SK-N-SH (cell line): ENCODE results near the gene INTS1. TPM values are rescaled to one million over a fixed set of nuclear protein-coding genes. Genes with fewer than 3 reads are reported as not detected.

Experiments
- CTCF ChIA-PET: fragments of 300-600, 350-600 bp; formaldehyde crosslinking; extraction: SDS; loops from one replicate; lab custom pipeline; 2021; lab: Yijun Ruan, JAX
- POLR2A ChIA-PET: fragments of 350-600 bp; sonication (Branson Sonifier 250); formaldehyde crosslinking; extraction: SDS; loops from one replicate; lab custom pipeline; 2020; ENCODE audit warnings: antibody characterized with exemption, inconsistent platforms; lab: Yijun Ruan, JAX
- DNase-seq: peaks from one replicate; pipeline ENCODE4 v3.0.0; 2012
- H2AFZ ChIP-seq: fragments of 200-600 bp; sonication (generic); 2 replicates; pipeline ENCODE4 v1.8.1; 2016; ENCODE audit warnings: antibody characterized with exemption, mild to moderate bottlenecking, low read depth
- H3F3A ChIP-seq: fragments of 200-600 bp; sonication (generic); replicated peaks from 2 replicates; pipeline ENCODE3; 2016; ENCODE audit warnings: antibody characterized with exemption, mild to moderate bottlenecking; ENCODE audit not compliant: insufficient read depth
- H3K27ac ChIP-seq, 2 experiments: fragments of 200-500 bp in 1 of 2; fragments of 200-600 bp in 1 of 2; sonication (Bioruptor generic) in 1 of 2; sonication (generic), shearing (Covaris generic) in 1 of 2; 2 replicates each; pipeline versions ENCODE4 v1.5.1 to v1.6.1; 2014 to 2016; ENCODE audit warnings: low read depth in 2 of 2, inconsistent platforms in 1 of 2, low read length in 1 of 2, mild to moderate bottlenecking in 1 of 2, mixed read lengths in 1 of 2
- H3K27me3 ChIP-seq: fragments of 200-600 bp; sonication (generic), shearing (Covaris generic); 2 replicates; pipeline ENCODE4 v1.6.1; 2016; ENCODE audit warnings: mixed run types; ENCODE audit not compliant: insufficient read depth
- H3K36me3 ChIP-seq, 2 experiments: fragments of 200-500 bp in 1 of 2; fragments of 200-600 bp in 1 of 2; sonication (Bioruptor generic) in 1 of 2; sonication (generic) in 1 of 2; replicated peaks in 1 of 2; 2 replicates each; pipeline versions ENCODE3 to v1.5.1; 2014 to 2016; ENCODE audit warnings: low read length in 1 of 2, mild to moderate bottlenecking in 1 of 2; ENCODE audit not compliant: insufficient read depth in 2 of 2, control insufficient read depth in 1 of 2
- H3K4me1 ChIP-seq, 2 experiments: fragments of 200-500 bp in 1 of 2; fragments of 200-600 bp in 1 of 2; sonication (Bioruptor generic) in 1 of 2; sonication (generic), shearing (Covaris generic) in 1 of 2; 2 replicates each; pipeline versions ENCODE4 v1.5.1 to v1.6.1; 2014 to 2016; ENCODE audit warnings: low read depth in 1 of 2, low read length in 1 of 2, mixed run types in 1 of 2; ENCODE audit not compliant: insufficient read depth in 2 of 2, control insufficient read depth in 1 of 2
- H3K4me2 ChIP-seq: fragments of 200-600 bp; sonication (generic), shearing (Covaris generic); 2 replicates; pipeline ENCODE4 v1.6.1; 2017; ENCODE audit warnings: mixed run types
- H3K4me3 ChIP-seq, 2 experiments: fragments of 200-500 bp in 1 of 2; fragments of 200-600 bp in 1 of 2; sonication (Bioruptor generic) in 1 of 2; sonication (generic), shearing (Covaris generic) in 1 of 2; 2 replicates each; pipeline versions ENCODE4 v1.5.1 to v1.8.1; 2014 to 2016; ENCODE audit warnings: low read depth in 2 of 2, inconsistent platforms in 1 of 2, low read length in 1 of 2, mild to moderate bottlenecking in 1 of 2, mixed read lengths in 1 of 2, moderate library complexity in 1 of 2
- H3K79me2 ChIP-seq: fragments of 200-600 bp; sonication (generic); 2 replicates; pipeline ENCODE4 v1.8.1; 2017; ENCODE audit warnings: mild to moderate bottlenecking; ENCODE audit not compliant: insufficient read depth
- H3K9ac ChIP-seq: fragments of 200-600 bp; sonication (generic); 2 replicates; pipeline ENCODE4 v1.6.1; 2017; ENCODE audit warnings: mixed run types
- H3K9me2 ChIP-seq: fragments of 200-600 bp; sonication (generic); 2 replicates; pipeline ENCODE4 v1.6.1; 2017; ENCODE audit warnings: mixed run types
- H3K9me3 ChIP-seq: fragments of 200-600 bp; sonication (generic); 2 replicates; pipeline ENCODE4 v1.6.1; 2017; ENCODE audit warnings: mixed run types, mild to moderate bottlenecking, moderate library complexity
- H4K20me1 ChIP-seq: fragments of 200-600 bp; sonication (generic); 2 replicates; pipeline ENCODE4 v1.6.1; 2017; ENCODE audit warnings: mild to moderate bottlenecking, mixed run types; ENCODE audit not compliant: insufficient read depth
- CHD2 ChIP-seq: fragments of 150-350 bp; IDR thresholded peaks from 2 replicates; pipeline ENCODE4 v1.6.1; 2018; ENCODE audit warnings: low read length; ENCODE audit not compliant: partially characterized antibody
- EP300 ChIP-seq, 2 experiments: IDR thresholded peaks; 2 replicates each; pipeline versions ENCODE4 v1.4.0 to v1.6.1; 2012; ENCODE audit warnings: borderline replicate concordance in 1 of 2, low read depth in 1 of 2, low read length in 1 of 2
- FOSL2 ChIP-seq: IDR thresholded peaks from 2 replicates; pipeline ENCODE4 v1.4.0; 2012; ENCODE audit warnings: low read depth, mild to moderate bottlenecking, moderate library complexity, borderline replicate concordance
- FOXM1 ChIP-seq: IDR thresholded peaks from 2 replicates; pipeline ENCODE4 v1.4.0; 2012; ENCODE audit warnings: low read depth, mild to moderate bottlenecking
- MXI1 ChIP-seq: IDR thresholded peaks from 2 replicates; pipeline ENCODE4 v1.6.1; 2012; ENCODE audit warnings: mild to moderate bottlenecking, low read depth, low read length, improper control_type of control experiment
- NFIC ChIP-seq: IDR thresholded peaks from 2 replicates; pipeline ENCODE4 v1.4.0; 2012; ENCODE audit warnings: borderline replicate concordance
- NRF1 ChIP-seq: IDR thresholded peaks from 2 replicates; pipeline ENCODE4 v1.6.1; 2012; ENCODE audit warnings: low read depth, mild to moderate bottlenecking, low read length
- POLR2AphosphoS5 ChIP-seq: IDR thresholded peaks from 2 replicates; pipeline ENCODE4 v1.6.1; 2012; ENCODE audit warnings: low read depth, low read length
- RAD21 ChIP-seq: IDR thresholded peaks from 2 replicates; pipeline ENCODE4 v1.6.1; 2012; ENCODE audit warnings: mild to moderate bottlenecking, low read length
- RFX5 ChIP-seq: IDR thresholded peaks from 2 replicates; pipeline ENCODE4 v1.6.1; 2012; ENCODE audit warnings: mild to moderate bottlenecking, improper control_type of control experiment, low read length
- SIN3A ChIP-seq: IDR thresholded peaks from 2 replicates; pipeline ENCODE4 v1.6.1; 2012; ENCODE audit warnings: low read depth, mild to moderate bottlenecking, low read length, moderate library complexity, borderline replicate concordance
- SMC3 ChIP-seq: IDR thresholded peaks from 2 replicates; pipeline ENCODE4 v1.6.1; 2012; ENCODE audit warnings: low read depth, low read length, improper control_type of control experiment
- TAF1 ChIP-seq: IDR thresholded peaks from 2 replicates; pipeline ENCODE4 v1.6.1; 2012; ENCODE audit warnings: low read depth, mild to moderate bottlenecking, low read length, moderate library complexity, borderline replicate concordance
- TEAD4 ChIP-seq: IDR thresholded peaks from 2 replicates; pipeline ENCODE4 v1.4.0; 2012; ENCODE audit warnings: mild to moderate bottlenecking, borderline replicate concordance; ENCODE audit not compliant: insufficient read depth
- WGBS: methylation state at CpG from one replicate; pipeline ENCODE4 v1.1.6; 2017; ENCODE audit warnings: low lambda C conversion rate; 5-methylcytosine and 5-hydroxymethylcytosine counted together
- polyA plus RNA-seq, 3 experiments: library from polyadenylated mRNA; depleted of rRNA; stranded (reverse); fragments of >200 nt; gene quantifications; 2 replicates each; pipeline ENCODE4 v1.2.3, GENCODE V29; 2012
- TF ChIP-seq, protein P1 (sequence below): fragments of 150-350 bp; IDR thresholded peaks from 2 replicates; pipeline ENCODE4 v1.6.1; 2016; ENCODE audit warnings: mild to moderate bottlenecking, low read depth, low read length
- TF ChIP-seq, protein P2 (sequence below): IDR thresholded peaks from 2 replicates; pipeline ENCODE4 v1.4.0; 2012; ENCODE audit warnings: low read depth
- TF ChIP-seq, protein P3 (sequence below): IDR thresholded peaks from 2 replicates; pipeline ENCODE4 v1.4.0; 2012; ENCODE audit warnings: low read depth, borderline replicate concordance
- TF ChIP-seq, protein P4 (sequence below): fragments of 200-600 bp; sonication (generic); IDR thresholded peaks from 2 replicates; pipeline ENCODE4 v1.6.1; 2017; ENCODE audit warnings: antibody characterized with exemption, mild to moderate bottlenecking, moderate library complexity
- TF ChIP-seq, protein P5 (sequence below): IDR thresholded peaks from 2 replicates; pipeline ENCODE4; 2012
- TF ChIP-seq, protein P6 (sequence below): IDR thresholded peaks from 2 replicates; pipeline ENCODE4 v1.6.1; 2012; ENCODE audit warnings: mild to moderate bottlenecking, low read depth, low read length, moderate library complexity

INTS1 gene
- polyA plus RNA-seq, 1 of the 3 experiments (the other 2 are of a cell fraction): 48.1 TPM

DNA sequence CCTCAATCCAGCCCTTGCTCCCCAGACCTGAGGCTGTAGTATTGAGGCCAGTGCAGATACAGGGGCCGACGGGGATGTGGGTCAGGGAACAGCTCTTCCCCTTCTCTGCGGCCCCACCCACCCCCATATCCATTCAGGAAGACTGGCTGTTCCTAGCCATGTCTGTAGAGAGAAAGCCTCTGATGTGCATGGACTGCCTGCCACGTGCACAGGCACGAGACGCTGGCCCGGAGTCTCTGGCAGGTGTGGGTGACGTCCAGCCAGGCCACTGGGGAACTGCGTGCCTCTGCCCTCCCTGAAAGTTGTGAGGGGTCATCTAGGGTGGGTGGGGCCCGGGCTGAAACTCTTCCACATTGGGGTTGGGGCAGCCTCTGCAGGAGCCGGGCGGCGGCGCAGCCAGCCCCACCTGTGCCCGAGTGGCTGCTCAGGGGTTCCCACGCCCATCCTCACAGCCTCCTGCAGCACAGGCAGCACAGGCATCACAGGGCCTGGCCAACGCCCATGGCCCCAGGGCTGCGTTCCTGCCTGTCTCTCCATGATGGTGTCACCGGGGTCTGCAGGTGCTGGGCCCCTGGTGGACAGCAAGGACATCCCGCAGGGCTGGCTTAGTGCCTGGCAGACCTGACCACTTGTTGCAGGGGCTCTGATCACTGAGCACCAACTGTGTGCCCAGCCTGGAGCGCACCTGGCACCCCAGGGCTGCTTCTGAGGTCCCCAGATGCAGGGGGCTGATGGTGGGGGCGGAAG, 72.4 kb downstream of the INTS1 start:
- H3K4me1 ChIP-seq: no peaks in the 10 kb centered on the region
- no peak overlapping the region for H3K9ac ChIP-seq
- POLR2A ChIA-PET: no interaction called here
- peaks cover 23% of the 10 kb centered on the region for H4K20me1 ChIP-seq
- no peaks in the 10 kb centered on the region for H3K9me2 ChIP-seq
- CTCF ChIA-PET: interaction anchor here (0.6 to 10.2 kb wide), 59 partner anchors 10 to 459 kb away, joined by 3 to 175 read pairs (median 6); partner anchors contain the start of gene MICALL2
- H3K27ac ChIP-seq: no peak overlapping the region
- no peaks in the 10 kb centered on the region for H3F3A ChIP-seq
- 0 out of 2 replicates have a peak, but pooled peaks cover 7% of the 10 kb centered on the region for H3K27me3 ChIP-seq
- H3K9me3 ChIP-seq: no peaks in the 10 kb centered on the region
- H3K4me3 ChIP-seq: no peak overlapping the region
- WGBS: 14% methylated on average over 9 of the region's 22 CpGs
- H3K36me3 ChIP-seq: peaks cover 0 to under 1% of the 10 kb centered on the region in 2 experiments
- TF ChIP-seq SMC3: no peak
- no peak for TF ChIP-seq NFIC
- no peak for TF ChIP-seq MXI1
- no peak for TF ChIP-seq SIN3A
- TF ChIP-seq, protein P1, sequence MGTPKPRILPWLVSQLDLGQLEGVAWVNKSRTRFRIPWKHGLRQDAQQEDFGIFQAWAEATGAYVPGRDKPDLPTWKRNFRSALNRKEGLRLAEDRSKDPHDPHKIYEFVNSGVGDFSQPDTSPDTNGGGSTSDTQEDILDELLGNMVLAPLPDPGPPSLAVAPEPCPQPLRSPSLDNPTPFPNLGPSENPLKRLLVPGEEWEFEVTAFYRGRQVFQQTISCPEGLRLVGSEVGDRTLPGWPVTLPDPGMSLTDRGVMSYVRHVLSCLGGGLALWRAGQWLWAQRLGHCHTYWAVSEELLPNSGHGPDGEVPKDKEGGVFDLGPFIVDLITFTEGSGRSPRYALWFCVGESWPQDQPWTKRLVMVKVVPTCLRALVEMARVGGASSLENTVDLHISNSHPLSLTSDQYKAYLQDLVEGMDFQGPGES: no peak
- TF ChIP-seq, protein P2, sequence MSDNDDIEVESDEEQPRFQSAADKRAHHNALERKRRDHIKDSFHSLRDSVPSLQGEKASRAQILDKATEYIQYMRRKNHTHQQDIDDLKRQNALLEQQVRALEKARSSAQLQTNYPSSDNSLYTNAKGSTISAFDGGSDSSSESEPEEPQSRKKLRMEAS: no peak
- no peak for TF ChIP-seq CHD2
- TF ChIP-seq, protein P3, sequence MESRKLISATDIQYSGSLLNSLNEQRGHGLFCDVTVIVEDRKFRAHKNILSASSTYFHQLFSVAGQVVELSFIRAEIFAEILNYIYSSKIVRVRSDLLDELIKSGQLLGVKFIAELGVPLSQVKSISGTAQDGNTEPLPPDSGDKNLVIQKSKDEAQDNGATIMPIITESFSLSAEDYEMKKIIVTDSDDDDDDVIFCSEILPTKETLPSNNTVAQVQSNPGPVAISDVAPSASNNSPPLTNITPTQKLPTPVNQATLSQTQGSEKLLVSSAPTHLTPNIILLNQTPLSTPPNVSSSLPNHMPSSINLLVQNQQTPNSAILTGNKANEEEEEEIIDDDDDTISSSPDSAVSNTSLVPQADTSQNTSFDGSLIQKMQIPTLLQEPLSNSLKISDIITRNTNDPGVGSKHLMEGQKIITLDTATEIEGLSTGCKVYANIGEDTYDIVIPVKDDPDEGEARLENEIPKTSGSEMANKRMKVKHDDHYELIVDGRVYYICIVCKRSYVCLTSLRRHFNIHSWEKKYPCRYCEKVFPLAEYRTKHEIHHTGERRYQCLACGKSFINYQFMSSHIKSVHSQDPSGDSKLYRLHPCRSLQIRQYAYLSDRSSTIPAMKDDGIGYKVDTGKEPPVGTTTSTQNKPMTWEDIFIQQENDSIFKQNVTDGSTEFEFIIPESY: no peak
- TF ChIP-seq, protein P4, sequence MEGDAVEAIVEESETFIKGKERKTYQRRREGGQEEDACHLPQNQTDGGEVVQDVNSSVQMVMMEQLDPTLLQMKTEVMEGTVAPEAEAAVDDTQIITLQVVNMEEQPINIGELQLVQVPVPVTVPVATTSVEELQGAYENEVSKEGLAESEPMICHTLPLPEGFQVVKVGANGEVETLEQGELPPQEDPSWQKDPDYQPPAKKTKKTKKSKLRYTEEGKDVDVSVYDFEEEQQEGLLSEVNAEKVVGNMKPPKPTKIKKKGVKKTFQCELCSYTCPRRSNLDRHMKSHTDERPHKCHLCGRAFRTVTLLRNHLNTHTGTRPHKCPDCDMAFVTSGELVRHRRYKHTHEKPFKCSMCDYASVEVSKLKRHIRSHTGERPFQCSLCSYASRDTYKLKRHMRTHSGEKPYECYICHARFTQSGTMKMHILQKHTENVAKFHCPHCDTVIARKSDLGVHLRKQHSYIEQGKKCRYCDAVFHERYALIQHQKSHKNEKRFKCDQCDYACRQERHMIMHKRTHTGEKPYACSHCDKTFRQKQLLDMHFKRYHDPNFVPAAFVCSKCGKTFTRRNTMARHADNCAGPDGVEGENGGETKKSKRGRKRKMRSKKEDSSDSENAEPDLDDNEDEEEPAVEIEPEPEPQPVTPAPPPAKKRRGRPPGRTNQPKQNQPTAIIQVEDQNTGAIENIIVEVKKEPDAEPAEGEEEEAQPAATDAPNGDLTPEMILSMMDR: no peak
- no peak for TF ChIP-seq EP300 (IDR thresholded peaks at IDR 0.05; ENCODE audit: borderline replicate concordance in 1 of 2, low read depth in 1 of 2, low read length in 1 of 2)
- no peak for TF ChIP-seq TEAD4
- TF ChIP-seq RFX5: no peak
- TF ChIP-seq RAD21: no peak
- TF ChIP-seq, protein P5, sequence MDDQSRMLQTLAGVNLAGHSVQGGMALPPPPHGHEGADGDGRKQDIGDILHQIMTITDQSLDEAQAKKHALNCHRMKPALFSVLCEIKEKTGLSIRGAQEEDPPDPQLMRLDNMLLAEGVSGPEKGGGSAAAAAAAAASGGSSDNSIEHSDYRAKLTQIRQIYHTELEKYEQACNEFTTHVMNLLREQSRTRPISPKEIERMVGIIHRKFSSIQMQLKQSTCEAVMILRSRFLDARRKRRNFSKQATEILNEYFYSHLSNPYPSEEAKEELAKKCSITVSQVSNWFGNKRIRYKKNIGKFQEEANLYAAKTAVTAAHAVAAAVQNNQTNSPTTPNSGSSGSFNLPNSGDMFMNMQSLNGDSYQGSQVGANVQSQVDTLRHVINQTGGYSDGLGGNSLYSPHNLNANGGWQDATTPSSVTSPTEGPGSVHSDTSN: no peak
- no peak for TF ChIP-seq POLR2AphosphoS5
- no peak for TF ChIP-seq FOSL2
- no peak for TF ChIP-seq TAF1
- no peak for TF ChIP-seq FOXM1
- no peak for TF ChIP-seq NRF1
- TF ChIP-seq, protein P6, sequence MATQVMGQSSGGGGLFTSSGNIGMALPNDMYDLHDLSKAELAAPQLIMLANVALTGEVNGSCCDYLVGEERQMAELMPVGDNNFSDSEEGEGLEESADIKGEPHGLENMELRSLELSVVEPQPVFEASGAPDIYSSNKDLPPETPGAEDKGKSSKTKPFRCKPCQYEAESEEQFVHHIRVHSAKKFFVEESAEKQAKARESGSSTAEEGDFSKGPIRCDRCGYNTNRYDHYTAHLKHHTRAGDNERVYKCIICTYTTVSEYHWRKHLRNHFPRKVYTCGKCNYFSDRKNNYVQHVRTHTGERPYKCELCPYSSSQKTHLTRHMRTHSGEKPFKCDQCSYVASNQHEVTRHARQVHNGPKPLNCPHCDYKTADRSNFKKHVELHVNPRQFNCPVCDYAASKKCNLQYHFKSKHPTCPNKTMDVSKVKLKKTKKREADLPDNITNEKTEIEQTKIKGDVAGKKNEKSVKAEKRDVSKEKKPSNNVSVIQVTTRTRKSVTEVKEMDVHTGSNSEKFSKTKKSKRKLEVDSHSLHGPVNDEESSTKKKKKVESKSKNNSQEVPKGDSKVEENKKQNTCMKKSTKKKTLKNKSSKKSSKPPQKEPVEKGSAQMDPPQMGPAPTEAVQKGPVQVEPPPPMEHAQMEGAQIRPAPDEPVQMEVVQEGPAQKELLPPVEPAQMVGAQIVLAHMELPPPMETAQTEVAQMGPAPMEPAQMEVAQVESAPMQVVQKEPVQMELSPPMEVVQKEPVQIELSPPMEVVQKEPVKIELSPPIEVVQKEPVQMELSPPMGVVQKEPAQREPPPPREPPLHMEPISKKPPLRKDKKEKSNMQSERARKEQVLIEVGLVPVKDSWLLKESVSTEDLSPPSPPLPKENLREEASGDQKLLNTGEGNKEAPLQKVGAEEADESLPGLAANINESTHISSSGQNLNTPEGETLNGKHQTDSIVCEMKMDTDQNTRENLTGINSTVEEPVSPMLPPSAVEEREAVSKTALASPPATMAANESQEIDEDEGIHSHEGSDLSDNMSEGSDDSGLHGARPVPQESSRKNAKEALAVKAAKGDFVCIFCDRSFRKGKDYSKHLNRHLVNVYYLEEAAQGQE: no peak
- H3K79me2 ChIP-seq: no peaks in the 10 kb centered on the region
- no peak for DNase-seq
- H2AFZ ChIP-seq: no peak overlapping the region
- no peak overlapping the region for H3K4me2 ChIP-seq
